GM23338 (cell line): ENCODE data around the gene CCDC82. TPM values are rescaled to one million over a fixed set of nuclear protein-coding genes. Genes with fewer than 3 reads are reported as not detected.

Experiments used
- ATAC-seq: fragments of 200-7000 bp; cut with Tn5 transposase; 3 replicates; pipeline ENCODE4 v1.9.1; 2020
- DNase-seq: peaks from one replicate; pipeline ENCODE4 v3.0.0-alpha.2; 2015; ENCODE audit warnings: low spot score
- H2AFZ ChIP-seq: fragments of 200-600 bp; sonication (generic); 2 replicates; pipeline ENCODE4 v1.8.0; 2016; ENCODE audit warnings: antibody characterized with exemption, mild to moderate bottlenecking, moderate library complexity
- H3F3A ChIP-seq: fragments of 200-600 bp; sonication (generic); replicated peaks from 2 replicates; pipeline ENCODE4 v1.8.0; 2017; ENCODE audit warnings: antibody characterized with exemption, mixed run types, low read depth
- H3K27ac ChIP-seq: fragments of 200-600 bp; sonication (generic); 2 replicates; pipeline ENCODE4 v1.6.1; 2016; ENCODE audit warnings: low read depth
- H3K27me3 ChIP-seq: fragments of 200-600 bp; sonication (generic); 2 replicates; pipeline ENCODE4 v1.8.0; 2016; ENCODE audit warnings: mild to moderate bottlenecking, mixed run types, moderate library complexity; ENCODE audit not compliant: insufficient read depth
- H3K36me3 ChIP-seq: fragments of 200-600 bp; sonication (generic); 2 replicates; pipeline ENCODE4 v1.8.0; 2016; ENCODE audit warnings: mild to moderate bottlenecking; ENCODE audit not compliant: insufficient read depth
- H3K4me1 ChIP-seq: fragments of 200-600 bp; sonication (generic); 2 replicates; pipeline ENCODE4 v1.8.0; 2016; ENCODE audit warnings: mild to moderate bottlenecking, moderate library complexity; ENCODE audit not compliant: insufficient read depth
- H3K4me2 ChIP-seq: fragments of 200-600 bp; sonication (generic); 2 replicates; pipeline ENCODE4 v1.7.1; 2017; ENCODE audit warnings: mixed run types
- H3K4me3 ChIP-seq: fragments of 200-600 bp; sonication (generic); 2 replicates; pipeline ENCODE4 v1.6.1; 2016; ENCODE audit warnings: mixed run types
- H3K79me2 ChIP-seq: fragments of 200-600 bp; sonication (generic); replicated peaks from 2 replicates; pipeline ENCODE4 v1.8.0; 2017; ENCODE audit warnings: mild to moderate bottlenecking; ENCODE audit not compliant: insufficient read depth
- H3K9me2 ChIP-seq: fragments of 200-600 bp; sonication (generic); 2 replicates; pipeline ENCODE4 v1.8.0; 2017; ENCODE audit not compliant: insufficient read depth
- H4K20me1 ChIP-seq: fragments of 200-600 bp; sonication (generic); replicated peaks from 2 replicates; pipeline ENCODE4 v1.8.0; 2017; ENCODE audit warnings: mild to moderate bottlenecking; ENCODE audit not compliant: insufficient read depth
- H3K27ac Mint-ChIP-seq: 2 replicates; pipeline ENCODE4 v1.8.0; 2020; ENCODE audit warnings: inconsistent platforms, mild to moderate bottlenecking, moderate library complexity, mixed read lengths
- H3K27me3 Mint-ChIP-seq: 3 replicates; pipeline ENCODE4 v1.8.0; 2022; ENCODE audit warnings: low read depth, mild to moderate bottlenecking, moderate library complexity, mixed read lengths, inconsistent platforms; ENCODE audit not compliant: insufficient read depth, poor library complexity
- H3K36me3 Mint-ChIP-seq: 3 replicates; pipeline ENCODE4 v1.8.0; 2021; ENCODE audit warnings: low read depth, mild to moderate bottlenecking, inconsistent platforms, moderate library complexity, mixed read lengths
- H3K4me1 Mint-ChIP-seq: 3 replicates; pipeline ENCODE4 v1.8.0; 2020; ENCODE audit warnings: mild to moderate bottlenecking, inconsistent platforms, mixed read lengths
- H3K4me3 Mint-ChIP-seq: 3 replicates; pipeline ENCODE4 v1.8.0; 2021; ENCODE audit warnings: moderate library complexity, mild to moderate bottlenecking, inconsistent platforms, mixed read lengths
- H3K9me3 Mint-ChIP-seq: 3 replicates; pipeline ENCODE4 v1.8.0; 2020; ENCODE audit warnings: moderate library complexity, mild to moderate bottlenecking, inconsistent platforms, mixed read lengths
- CREB1 ChIP-seq: fragments of 250-450 bp; sonication (Bioruptor Pico); IDR thresholded peaks from 2 replicates; pipeline ENCODE4 v1.5.0; 2020; ENCODE audit warnings: low read depth, mild to moderate bottlenecking, moderate library complexity
- EZH2 ChIP-seq: fragments of 200-600 bp; sonication (generic); IDR thresholded peaks from one replicate; pipeline ENCODE4 v1.8.0; 2017; ENCODE audit warnings: antibody characterized with exemption, mild to moderate bottlenecking, low read depth; ENCODE audit not compliant: unreplicated experiment
- EZH2phosphoT487 ChIP-seq: fragments of 200-600 bp; sonication (generic); IDR thresholded peaks from one replicate; pipeline ENCODE4 v1.8.1; 2018; ENCODE audit warnings: antibody characterized with exemption; ENCODE audit not compliant: unreplicated experiment
- NANOG ChIP-seq: IDR thresholded peaks from 2 replicates; pipeline ENCODE4 v1.6.1; 2016; ENCODE audit warnings: antibody characterized with exemption, borderline replicate concordance
- POLR2AphosphoS5 ChIP-seq: IDR thresholded peaks from 2 replicates; pipeline ENCODE4 v1.6.1; 2016; ENCODE audit warnings: antibody characterized with exemption, low read depth
- REST ChIP-seq: IDR thresholded peaks from one replicate; pipeline ENCODE4 v1.6.1; 2018; ENCODE audit warnings: antibody characterized with exemption; ENCODE audit not compliant: unreplicated experiment
- STAT1 ChIP-seq: IDR thresholded peaks from one replicate; pipeline ENCODE4 v1.6.1; 2016; ENCODE audit warnings: antibody characterized with exemption; ENCODE audit not compliant: unreplicated experiment
- ZNF462 ChIP-seq: fragments of 250-450 bp; sonication (Bioruptor Pico); IDR thresholded peaks from 2 replicates; pipeline ENCODE4 v1.5.0; 2020; ENCODE audit warnings: mild to moderate bottlenecking, moderate library complexity
- polyA plus RNA-seq: library from polyadenylated mRNA; unstranded; fragments of >200 nt; fragmentation: Nextera tagmentation; extraction: Ambion mirVana; gene quantifications from 2 replicates; pipeline ENCODE4 v1.2.1, GENCODE V29; 2016
- total RNA-seq: library from RNA; depleted of rRNA; stranded (reverse); fragments of >200 nt; shearing (Covaris generic); gene quantifications from 2 replicates; pipeline ENCODE4 v1.2.3, GENCODE V29; 2014
- TF ChIP-seq, protein P1 (sequence below), 2 experiments: fragments of 200-600 bp in 1 of 2; sonication (generic) in 1 of 2; conservative IDR thresholded peaks; 2 replicates each; pipeline versions ENCODE4 v1.5.1 to v1.6.1; 2016 to 2017; ENCODE audit warnings: antibody characterized with exemption in 2 of 2, low read depth in 2 of 2, mild to moderate bottlenecking in 2 of 2, moderate library complexity in 1 of 2

CCDC82 gene
- total and polyA plus RNA-seq, 2 experiments from 2014 or later: 15.7 to 45.8 TPM

DNA sequence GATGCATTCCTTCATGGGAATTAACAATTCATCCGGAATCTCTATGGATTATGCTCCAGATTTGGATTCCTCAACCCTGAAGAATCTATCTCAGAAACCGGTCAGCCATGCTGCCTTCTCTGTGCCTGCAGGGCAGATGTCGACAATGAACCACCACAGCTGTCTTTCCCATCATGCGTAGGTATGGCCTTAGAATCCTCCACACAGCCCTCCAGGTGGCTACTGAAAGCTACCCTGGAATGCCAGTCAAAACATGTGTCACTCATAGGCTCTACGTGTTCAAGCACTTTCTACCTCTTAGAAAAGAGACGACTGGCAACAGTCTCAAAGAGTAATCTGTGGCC lies 66.1 kb downstream of the CCDC82 start (continued):
- TF ChIP-seq ZNF462 (CRISPR knock-in tag): no peak

DNA sequence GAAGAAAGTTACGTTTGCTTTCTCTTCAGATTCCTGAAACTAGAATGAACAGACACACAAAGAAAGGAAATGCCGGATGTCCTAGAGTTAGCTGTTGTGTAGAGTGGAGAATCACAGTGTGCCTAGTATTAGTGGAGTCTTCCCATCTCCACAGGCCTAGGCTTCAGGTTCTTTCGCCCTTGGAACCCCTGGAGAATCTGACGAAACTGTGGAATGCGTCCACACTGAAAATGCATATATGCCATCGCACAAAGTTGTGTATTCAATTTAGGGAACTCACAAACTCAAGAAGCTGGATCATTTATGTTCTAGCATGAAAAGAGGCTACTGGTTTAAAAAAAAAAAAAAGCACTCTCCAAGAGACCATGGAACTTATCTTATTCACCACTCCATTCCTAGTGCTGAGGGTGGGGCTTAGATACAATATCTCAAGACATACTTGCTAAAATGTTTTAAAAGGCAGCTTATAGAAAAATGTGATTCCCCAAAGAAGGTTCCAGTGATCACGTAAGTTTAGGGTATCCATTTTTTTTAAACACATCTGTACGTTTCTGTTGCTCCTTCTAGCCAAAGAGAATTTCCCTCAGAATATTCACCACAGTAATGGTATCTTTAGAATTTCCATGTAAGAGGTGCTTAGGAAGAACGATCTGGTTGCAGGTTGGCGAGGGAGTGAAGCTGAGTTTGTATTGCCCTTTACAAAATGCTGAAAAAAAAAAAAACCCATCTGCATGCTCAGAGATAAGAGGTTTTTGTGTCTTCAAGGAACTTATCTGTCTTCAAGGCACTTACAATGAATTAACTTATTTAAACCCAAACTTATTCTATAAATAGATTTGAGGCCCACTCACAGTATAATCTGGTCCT lies 66.7 kb downstream of the CCDC82 start:
- Mint-ChIP-seq H3K4me3 (no peak overlapping the region), H3K27me3 (no peaks in the 10 kb centered on the region), H3K36me3 (no peaks in the 10 kb centered on the region), H3K27ac (no peak overlapping the region; the same call in 1 of the 2 replicates), H3K9me3 (no peaks in the 10 kb centered on the region), H3K4me1 (peaks cover 47% of the 10 kb centered on the region)
- Histone ChIP-seq H3K27me3 (no peaks in the 10 kb centered on the region), H2AFZ (no peak overlapping the region), H3K79me2 (peaks cover 57% of the 10 kb centered on the region), H4K20me1 (no peaks in the 10 kb centered on the region), H3F3A (no peaks in the 10 kb centered on the region), H3K36me3 (no peaks in the 10 kb centered on the region), H3K4me3 (no peak overlapping the region), H3K4me2 (no peak overlapping the region), H3K9me2 (peaks cover 13% of the 10 kb centered on the region; the same call in 1 of the 2 replicates), H3K27ac (no peak overlapping the region), H3K4me1 (peaks cover 42% of the 10 kb centered on the region)
- no peak for ATAC-seq
- DNase-seq: no peak
- no peak for TF ChIP-seq NANOG
- no peak for TF ChIP-seq EZH2phosphoT487
- TF ChIP-seq REST: no peak
- TF ChIP-seq POLR2AphosphoS5: no peak
- TF ChIP-seq, protein P1, sequence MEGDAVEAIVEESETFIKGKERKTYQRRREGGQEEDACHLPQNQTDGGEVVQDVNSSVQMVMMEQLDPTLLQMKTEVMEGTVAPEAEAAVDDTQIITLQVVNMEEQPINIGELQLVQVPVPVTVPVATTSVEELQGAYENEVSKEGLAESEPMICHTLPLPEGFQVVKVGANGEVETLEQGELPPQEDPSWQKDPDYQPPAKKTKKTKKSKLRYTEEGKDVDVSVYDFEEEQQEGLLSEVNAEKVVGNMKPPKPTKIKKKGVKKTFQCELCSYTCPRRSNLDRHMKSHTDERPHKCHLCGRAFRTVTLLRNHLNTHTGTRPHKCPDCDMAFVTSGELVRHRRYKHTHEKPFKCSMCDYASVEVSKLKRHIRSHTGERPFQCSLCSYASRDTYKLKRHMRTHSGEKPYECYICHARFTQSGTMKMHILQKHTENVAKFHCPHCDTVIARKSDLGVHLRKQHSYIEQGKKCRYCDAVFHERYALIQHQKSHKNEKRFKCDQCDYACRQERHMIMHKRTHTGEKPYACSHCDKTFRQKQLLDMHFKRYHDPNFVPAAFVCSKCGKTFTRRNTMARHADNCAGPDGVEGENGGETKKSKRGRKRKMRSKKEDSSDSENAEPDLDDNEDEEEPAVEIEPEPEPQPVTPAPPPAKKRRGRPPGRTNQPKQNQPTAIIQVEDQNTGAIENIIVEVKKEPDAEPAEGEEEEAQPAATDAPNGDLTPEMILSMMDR (conservative IDR thresholded peaks at IDR 0.05; ENCODE audit: low read depth in 2 of 2): no peak
- TF ChIP-seq STAT1: no peak
- TF ChIP-seq EZH2: no peak
- no peak for TF ChIP-seq CREB1 (CRISPR knock-in tag)
